Measurements from ENCODE around the gene HOXD10.

Gene HOXD10

GRCh38 chr2:176096243-176096985 lies 20.2 kb upstream of the HOXD10 start:
- no peak for DNase-seq

DNA sequence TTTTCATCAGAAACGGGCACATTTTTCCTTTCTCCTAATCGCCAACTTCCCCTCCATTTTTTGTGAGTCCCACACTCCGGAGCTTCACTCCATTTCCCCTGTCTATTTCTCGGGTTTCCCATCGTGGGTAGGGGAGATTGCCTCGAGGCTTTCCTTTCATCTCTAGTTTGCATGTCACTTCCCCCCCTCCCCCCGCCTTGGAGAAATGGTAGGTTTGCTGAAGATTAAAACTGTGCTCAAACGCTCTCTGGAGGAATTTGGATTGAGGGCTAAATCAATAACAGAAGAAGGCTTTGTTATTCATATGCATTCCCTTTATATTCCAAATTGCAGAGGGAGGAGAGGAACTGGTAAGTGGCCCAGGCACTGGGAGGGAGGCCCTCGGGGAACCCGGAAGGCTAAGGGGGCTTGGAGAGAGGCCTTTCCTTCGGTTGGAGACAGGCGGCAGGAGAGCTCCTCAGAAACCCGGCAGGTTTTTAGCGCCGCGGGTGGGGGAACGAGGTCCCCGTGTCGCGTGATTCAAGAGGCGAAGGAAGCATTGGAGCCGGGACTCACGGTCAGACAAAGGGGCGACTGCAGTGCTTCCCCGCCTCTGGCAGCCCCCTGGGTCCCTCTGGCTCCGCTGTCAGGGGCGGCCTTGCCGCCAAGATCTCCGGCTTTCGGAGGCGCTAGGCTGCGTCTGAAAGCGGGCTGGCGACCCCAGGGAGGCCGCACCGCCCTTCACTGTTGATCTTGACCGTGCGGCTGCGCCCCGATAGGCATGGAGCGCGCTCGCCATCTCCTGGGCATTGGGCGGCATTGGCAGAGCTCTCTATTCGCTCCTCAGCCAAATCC lies 19.4 kb upstream of the HOXD10 start:
- DNase-seq: peak; percentile 67

DNA sequence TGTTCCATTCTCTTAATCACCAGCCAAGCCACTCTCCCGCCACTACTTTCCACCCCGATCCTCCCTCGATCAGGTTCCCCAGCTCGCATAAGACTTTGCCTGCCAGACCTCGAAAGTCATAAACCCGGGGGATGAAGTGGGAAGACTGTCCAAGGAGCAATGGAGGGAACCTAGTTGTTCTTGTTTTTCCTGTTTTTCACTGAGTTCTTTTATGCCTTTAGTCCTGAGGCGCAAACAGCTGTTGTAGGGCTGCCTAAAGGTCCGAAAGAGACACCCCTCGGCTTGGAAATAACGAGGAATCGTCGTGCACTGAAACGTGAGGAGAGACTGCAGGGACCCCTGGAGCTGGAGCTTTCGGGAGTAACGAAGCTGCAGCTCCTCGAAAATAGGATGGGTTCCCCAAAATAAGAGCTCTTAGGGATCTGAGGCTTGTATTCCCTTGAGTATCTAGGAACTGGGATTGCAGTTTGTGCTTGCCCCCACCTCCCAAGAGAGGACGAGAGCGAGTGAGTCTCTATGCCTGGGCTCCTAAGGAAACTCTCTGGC lies 18.7 kb upstream of the HOXD10 start:
- DNase-seq: no peak

DNA sequence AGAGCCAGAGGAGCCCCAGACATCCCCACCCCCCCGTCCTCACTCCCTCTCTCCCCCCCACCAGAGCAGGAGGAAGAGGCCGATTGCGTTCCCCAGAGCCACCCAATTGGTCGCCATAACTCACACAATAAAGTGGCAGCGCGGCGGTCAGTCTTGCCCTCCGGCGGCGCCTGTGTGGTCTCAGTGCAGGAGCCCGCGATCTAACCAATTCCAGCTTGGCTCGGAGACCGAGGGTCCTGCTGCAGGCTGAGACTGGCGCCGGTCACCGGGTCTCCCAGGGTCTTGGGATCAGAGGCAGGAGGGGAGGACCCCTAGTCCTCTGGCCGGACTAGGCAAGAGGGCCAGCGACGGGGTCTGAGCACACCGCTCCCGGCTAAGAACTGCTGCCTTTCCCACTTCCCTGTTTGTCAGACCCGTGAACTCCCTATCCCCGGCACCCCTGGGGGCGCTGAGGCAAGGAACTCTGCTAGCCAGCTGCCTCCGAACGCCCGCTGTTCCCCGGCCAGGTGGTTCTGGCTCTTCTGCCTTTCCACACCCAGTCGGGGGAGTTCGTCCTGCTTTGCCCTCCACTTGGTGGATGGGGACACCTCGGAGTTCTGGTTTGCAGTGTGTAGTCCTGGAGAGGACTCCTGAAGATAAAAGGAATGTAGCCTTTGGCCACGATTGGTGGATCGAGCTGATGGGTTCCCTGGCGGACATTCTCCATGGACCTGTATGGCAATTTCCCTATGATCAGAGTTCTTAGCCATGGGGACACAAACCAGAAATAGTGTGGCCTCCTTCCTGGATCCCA lies 18.0 kb upstream of the HOXD10 start:
- DNase-seq: no peak

GRCh38 chr2:176099159-176099727 lies 17.3 kb upstream of the HOXD10 start:
- DNase-seq: no peak

- DNase-seq: no peak
These were observed 16.6 kb upstream of the HOXD10 start, which contains the start of gene HOXD12 for GRCh38 chr2:176099728-176100546. HOXD12 (plus strand) TSS chr2:176099795; CDS start chr2:176099802, 7 bp downstream.

- no peak for DNase-seq
These were observed 15.9 kb upstream of the HOXD10 start for GRCh38 chr2:176100547-176101140.

DNA sequence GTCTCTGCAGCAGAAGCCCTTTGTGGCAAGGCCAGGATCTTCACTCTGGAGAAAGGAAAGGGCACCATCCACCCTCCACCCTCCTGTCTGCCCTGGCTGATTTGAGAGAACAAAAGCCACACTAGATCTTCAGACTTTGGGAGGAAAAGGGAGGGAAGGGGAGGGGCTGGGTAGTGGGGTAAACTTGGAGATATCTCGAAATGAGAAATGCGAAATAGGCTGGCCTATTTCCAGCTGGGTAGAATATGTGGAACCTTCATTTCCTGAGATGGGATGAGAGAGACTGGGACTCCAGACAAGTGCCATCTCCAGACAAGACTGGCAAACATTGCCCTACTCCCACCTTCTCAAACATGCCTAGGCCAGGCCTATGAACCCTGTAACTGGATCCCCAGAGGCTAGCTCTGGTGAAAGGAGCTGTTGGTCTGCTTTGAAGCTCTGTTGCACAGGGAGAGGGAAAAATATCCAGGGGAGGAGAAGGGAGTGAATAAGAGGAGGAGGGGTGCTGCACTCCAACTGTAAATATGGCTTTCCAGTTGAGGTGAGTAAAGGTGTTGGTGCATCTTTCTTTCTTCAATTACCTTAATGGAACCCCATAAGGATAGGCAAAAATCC lies 15.3 kb upstream of the HOXD10 start:
- no peak for DNase-seq

GRCh38 chr2:176101842-176102241 lies 14.7 kb upstream of the HOXD10 start:
- DNase-seq: no peak

DNA sequence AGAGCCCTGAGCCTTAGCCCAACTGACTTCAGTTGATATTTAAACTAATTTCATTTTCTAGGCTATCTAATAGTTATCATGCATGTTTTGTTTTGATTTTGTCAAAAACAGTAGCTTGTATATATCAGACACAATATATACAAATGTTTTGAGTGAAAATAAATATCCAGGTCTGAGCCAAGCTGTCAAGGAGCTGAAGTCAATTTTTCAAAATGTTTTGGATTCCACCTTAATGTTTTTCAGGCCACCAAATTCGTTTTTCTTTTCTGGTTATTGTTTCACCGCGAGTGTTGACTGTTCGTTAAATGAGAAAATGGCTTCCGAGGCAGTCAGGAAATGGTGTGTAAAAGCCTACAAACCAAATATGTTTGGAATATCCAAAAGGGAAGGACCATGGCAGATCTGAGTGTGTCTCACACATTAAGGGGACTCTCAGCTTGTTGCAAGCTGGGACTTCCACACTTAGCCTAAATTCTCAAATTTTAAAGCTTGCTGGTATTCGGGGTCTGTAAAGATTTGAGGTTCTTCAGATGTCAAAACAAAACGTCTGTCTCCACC lies 14.2 kb upstream of the HOXD10 start:
- no peak for DNase-seq

DNA sequence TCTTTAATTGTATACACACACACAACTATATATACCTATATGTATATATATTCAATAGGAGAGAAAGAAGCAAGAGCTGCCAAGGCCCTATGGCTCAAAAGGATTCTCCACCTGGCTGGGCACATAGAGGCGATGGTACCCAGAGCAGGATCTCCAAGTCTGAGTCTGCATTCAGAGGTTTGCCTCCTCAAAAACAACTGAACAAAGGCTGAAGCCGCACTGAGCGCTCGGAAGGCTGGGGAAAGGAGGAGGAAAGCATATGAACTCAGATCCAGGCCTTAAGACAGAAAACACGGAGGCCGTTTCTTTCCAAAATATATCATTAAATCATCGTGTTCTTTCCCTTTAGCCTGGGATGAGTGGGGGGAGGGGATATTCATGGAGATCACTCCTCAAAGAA lies 13.4 kb upstream of the HOXD10 start:
- no peak for DNase-seq

- no peak for DNase-seq
These were observed 12.7 kb upstream of the HOXD10 start for GRCh38 chr2:176103742-176104315.

GRCh38 chr2:176104316-176105077 lies 12.1 kb upstream of the HOXD10 start:
- no peak for DNase-seq

DNA sequence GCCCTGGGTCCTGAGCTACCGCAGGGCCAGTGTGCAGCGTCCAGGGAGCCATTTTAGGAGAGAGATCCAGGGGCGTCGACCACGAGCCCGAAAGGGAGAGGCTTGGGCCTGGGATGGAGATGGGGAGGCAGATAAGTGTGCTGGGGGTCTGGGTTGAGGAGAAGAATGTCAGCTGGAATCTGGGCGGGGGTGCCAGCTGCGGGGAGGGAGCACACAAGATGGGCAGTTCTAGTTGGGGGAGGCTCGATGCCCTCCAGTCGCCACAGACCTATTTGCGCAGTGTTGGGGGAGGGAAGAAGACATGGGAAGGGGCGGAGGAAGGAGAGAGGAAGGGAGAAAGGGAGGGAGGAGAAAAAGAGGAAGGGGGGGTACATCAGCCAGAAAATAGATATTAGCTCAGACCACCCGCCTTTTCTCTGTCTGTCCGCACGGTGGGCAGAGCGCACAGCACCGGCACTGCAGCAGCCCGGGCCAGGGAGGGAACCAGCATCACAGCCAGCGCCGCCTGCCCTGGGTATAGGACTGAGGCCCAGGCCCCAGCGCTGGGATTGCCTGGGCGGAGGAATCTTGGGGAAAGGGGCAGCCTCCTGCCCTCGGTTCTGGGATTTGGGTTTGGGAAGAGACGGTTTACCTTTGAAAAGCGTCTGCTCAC lies 11.4 kb upstream of the HOXD10 start:
- DNase-seq: no peak

DNA sequence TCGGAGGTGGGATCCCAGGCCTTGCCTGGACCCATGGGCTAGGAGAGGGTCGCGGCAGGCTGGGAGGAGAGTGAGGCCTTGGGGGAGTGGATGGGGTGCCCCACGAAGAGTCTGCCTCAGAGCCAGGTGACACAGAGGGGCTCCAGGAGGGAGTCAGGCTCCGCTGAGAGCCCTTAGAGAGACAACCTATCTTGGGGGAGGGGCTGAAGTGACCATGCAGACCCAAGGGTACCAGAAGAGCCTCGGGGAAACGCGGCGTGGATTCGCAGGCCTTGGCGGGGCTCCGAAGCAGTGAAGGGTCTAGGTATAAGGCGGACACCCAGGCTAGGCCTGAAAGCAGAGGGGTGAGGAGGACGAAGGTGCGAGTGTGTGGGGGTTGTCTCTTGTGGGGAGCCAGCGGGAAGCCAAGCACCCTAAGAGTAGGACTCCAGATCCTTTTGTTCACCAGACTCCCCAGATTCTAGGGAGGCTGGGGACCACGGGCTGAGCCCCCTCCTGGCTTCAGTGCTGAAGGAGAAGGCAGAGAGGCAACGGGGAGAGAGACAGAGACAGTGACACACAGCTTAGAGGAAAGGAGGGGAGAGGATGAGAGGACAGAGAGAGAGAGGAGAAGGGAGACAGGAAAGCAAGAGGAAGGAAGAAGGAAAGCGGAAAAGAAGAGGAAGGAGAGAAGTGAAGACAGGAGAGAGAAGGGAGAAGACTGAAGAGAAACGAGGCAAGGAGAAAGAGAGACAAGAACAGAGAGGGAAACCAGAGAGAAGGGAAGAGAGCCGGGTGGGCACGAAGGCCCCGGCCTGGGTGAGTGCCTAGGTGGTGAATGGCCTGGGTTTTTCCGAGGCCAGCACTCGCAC lies 10.6 kb upstream of the HOXD10 start:
- no peak for DNase-seq

GRCh38 chr2:176106581-176107539 lies 9.7 kb upstream of the HOXD10 start, which contains the start of gene HOXD11:
HOXD11 (plus strand) TSS chr2:176107280; CDS start chr2:176107356, 76 bp downstream.
- DNase-seq: no peak
